ENCODE measurements around the gene LRRC75A.

The LRRC75A gene

GRCh38 chr17:16492613-16493530, 879 bp upstream of the LRRC75A start:
- DNase-seq: no peak

GRCh38 chr17:16491131-16491702, 776 bp downstream of the LRRC75A start:
- DNase-seq: no peak

GRCh38 chr17:16489431-16489830, 2.6 kb downstream of the LRRC75A start:
- DNase-seq: no peak

GRCh38 chr17:16488968-16489337, 3.0 kb downstream of the LRRC75A start:
- DNase-seq: no peak

- no peak for DNase-seq
Measured at GRCh38 chr17:16488186-16488967, 3.6 kb downstream of the LRRC75A start.

GRCh38 chr17:16486373-16487250, 5.4 kb downstream of the LRRC75A start:
- no peak for DNase-seq

- no peak for DNase-seq
Measured at GRCh38 chr17:16484445-16485175, 7.4 kb downstream of the LRRC75A start.

GRCh38 chr17:16483021-16483645, 8.9 kb downstream of the LRRC75A start:
- DNase-seq: no peak

- DNase-seq: no peak
Measured at GRCh38 chr17:16482253-16482652, 9.7 kb downstream of the LRRC75A start.

GRCh38 chr17:16480995-16481394, 11.0 kb downstream of the LRRC75A start:
- DNase-seq: no peak

- no peak for DNase-seq
Measured at GRCh38 chr17:16479264-16479663, 12.7 kb downstream of the LRRC75A start.

- DNase-seq: no peak
Measured at GRCh38 chr17:16478649-16479048, 13.3 kb downstream of the LRRC75A start.

GRCh38 chr17:16477666-16478065, 14.3 kb downstream of the LRRC75A start:
- no peak for DNase-seq

- DNase-seq: no peak
Measured at GRCh38 chr17:16477255-16477654, 14.7 kb downstream of the LRRC75A start.

- no peak for DNase-seq
Measured at GRCh38 chr17:16475179-16475704, 16.8 kb downstream of the LRRC75A start.

GRCh38 chr17:16474012-16474725, 17.8 kb downstream of the LRRC75A start:
- DNase-seq: no peak

GRCh38 chr17:16473044-16474011, 18.7 kb downstream of the LRRC75A start:
- no peak for DNase-seq

- no peak for DNase-seq
Measured at GRCh38 chr17:16472539-16472938, 19.5 kb downstream of the LRRC75A start.

- no peak for DNase-seq
Measured at GRCh38 chr17:16471295-16471694, 20.7 kb downstream of the LRRC75A start.
